ENCODE data around the gene ETV6.

Gene ETV6

GRCh38 chr12:11823043-11823442, 173.6 kb downstream of the ETV6 start:
- DNase-seq (ENCODE audit: low spot score), result no peak
- TF ChIP-seq CTCF (IDR thresholded peaks at IDR 0.05; ENCODE audit: extremely low read depth, missing control alignments), result no peak

GRCh38 chr12:11823593-11823992, 174.1 kb downstream of the ETV6 start:
- no peak for TF ChIP-seq CTCF (IDR thresholded peaks at IDR 0.05; ENCODE audit: extremely low read depth, missing control alignments)
- DNase-seq (ENCODE audit: low spot score), result no peak

GRCh38 chr12:11824069-11824468, 174.6 kb downstream of the ETV6 start:
- no peak for TF ChIP-seq CTCF (IDR thresholded peaks at IDR 0.05; ENCODE audit: extremely low read depth, missing control alignments)
- DNase-seq (ENCODE audit: low spot score), result no peak

- no peak for TF ChIP-seq CTCF (IDR thresholded peaks at IDR 0.05; ENCODE audit: extremely low read depth, missing control alignments)
- DNase-seq (ENCODE audit: low spot score), result no peak
These were observed 175.3 kb downstream of the ETV6 start for GRCh38 chr12:11824736-11825135.

GRCh38 chr12:11825278-11825677, 175.8 kb downstream of the ETV6 start:
- TF ChIP-seq CTCF (IDR thresholded peaks at IDR 0.05; ENCODE audit: extremely low read depth, missing control alignments), result no peak
- DNase-seq (ENCODE audit: low spot score), result no peak

GRCh38 chr12:11826574-11826973, 177.1 kb downstream of the ETV6 start:
- DNase-seq (ENCODE audit: low spot score), result no peak
- TF ChIP-seq CTCF (IDR thresholded peaks at IDR 0.05; ENCODE audit: extremely low read depth, missing control alignments), result no peak

- TF ChIP-seq CTCF (IDR thresholded peaks at IDR 0.05; ENCODE audit: extremely low read depth, missing control alignments), result no peak
- DNase-seq (ENCODE audit: low spot score), result no peak
These were observed 177.9 kb downstream of the ETV6 start for GRCh38 chr12:11827091-11828061.
